Stimulated activated CD8-positive, alpha-beta memory T cell treated with anti-CD3 and anti-CD28 coated beads, Interleukin-15, amount 100 ng/mL, for 24 hours (primary cell): ENCODE data around the gene REPIN1.

ENCODE experiments used
- DNase-seq: peaks from one replicate; pipeline ENCODE4 v3.0.0-alpha.2; 2020; ENCODE audit warnings: low read depth

Gene REPIN1

DNA sequence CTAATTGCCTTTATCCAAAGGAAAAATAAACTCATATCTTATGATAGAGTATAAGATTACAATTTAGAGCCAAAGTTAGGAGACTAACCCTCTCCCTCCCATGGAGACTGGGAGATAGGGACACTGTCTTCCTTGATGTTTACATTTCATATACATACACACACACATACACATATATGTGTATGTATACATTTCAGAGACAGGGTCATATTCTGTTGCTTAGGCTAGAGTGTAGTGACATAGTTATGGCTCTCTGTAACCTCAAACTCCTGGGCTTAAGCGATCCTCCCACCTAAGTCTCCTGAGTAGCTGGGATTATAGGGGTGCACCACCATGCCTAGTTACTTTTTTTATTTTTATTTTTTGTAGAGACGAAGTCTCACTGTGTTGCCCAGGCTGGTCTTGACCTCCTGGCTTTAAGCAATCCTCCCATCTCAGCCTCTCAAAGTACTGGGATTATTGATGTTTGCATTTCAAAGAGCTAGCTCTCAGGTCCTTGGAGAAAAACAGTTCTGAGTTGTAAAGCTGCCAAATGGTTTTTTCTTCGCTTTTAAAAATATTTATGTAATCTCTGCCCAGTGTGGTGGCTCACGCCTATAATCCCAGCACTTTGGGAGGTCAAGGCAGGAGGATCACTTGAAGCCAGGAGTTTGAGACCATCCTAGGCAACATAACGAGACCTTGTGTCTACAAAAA, 8.1 kb upstream of the REPIN1 start:
- no peak for DNase-seq

DNA sequence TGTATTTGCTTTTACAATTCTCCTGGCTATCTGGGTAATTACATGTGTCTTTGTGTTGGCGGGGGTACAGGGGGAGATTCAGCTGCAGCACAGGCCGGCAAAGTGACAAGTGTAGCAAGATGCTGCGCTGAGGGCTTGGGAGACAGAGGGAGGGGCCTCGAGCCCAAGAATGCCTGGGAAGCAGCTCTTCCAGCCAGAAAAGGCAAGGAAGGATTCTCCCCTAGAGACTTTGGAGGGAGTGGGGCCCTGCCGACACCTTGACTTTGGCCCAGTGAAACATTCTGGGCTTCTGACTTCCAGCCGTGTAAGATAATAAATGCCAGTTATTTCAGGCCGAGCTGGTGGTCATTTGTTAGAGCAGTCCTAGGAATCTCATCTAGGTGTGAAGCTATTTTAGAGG, 7.2 kb upstream of the REPIN1 start:
- DNase-seq = no peak

DNA sequence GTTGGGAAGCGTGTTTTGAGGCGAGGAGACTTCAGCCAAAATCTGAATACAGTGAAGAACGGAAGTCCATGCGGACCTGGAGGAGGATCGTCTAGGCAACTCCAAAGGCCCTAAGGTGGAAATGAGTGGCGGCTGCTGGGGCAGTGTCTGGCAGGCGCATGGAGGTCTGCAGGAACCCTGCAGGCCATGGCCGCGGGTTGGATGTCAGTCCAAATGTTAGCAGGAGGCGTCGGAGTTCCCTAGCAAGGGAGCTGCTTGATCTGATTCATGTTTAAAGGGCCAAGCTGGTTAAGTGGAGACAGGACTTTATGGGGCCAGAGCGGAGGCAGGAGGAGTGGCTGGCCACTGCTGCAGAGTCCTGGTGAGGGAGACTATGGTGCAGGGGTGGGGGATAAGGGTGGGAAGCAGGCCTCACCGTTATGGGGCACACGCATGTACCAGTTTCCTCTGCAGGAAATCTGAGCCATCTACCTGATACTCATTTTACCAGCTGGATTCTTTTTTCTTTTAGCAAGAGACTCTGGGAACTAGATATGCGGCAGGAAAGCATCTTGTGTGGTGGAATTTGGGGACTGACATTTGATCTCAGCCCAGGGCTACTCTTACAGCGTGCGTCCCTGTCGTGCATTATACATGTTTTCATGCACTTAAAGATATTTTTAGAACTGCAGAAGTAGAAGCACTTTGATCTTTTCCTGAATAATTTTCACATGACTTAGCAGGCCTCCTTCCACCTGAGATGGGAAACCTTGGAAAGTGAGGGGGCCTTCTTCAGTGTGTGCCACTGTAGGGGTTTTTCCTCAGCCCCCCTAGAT, 6.6 kb upstream of the REPIN1 start:
- no peak for DNase-seq

DNA sequence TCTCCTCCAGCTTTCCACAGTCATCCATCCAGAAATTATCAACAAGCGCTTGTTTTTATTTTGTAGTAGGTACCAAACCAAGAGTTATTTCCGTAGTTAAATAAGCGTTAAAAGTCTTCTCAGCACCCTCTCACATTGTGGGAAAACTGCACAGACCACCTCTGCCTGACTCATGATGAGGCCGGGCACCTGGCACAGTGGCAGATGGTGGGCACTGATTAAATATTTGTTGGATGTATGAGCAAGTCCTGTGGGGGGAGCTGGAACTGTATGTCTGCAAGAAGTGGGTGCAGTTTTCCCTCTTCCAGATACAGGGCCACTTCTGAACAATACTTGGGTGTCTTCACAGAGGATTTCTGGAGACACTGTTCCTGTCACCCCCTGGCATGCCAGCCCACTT, 5.3 kb upstream of the REPIN1 start:
- DNase-seq = no peak

DNA sequence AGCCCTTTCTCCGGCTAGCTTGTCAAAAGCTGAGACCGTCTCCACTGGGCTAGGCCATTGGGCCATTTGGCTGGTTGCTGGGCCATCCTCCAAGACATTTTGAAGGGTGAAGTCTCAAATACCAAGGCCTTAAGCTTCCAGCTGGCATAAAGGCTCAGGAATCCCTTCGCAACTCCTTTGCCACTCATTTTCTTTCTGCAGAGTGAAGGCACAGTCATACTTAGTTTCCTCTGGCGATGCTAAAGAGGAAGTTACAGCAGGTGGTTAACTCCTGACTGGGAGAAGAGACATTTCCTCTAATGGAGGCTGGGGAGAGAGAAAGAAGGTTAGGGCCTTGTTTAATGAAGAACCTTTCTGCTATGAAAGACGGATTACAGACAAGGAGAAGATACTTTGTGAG, 4.8 kb upstream of the REPIN1 start:
- no peak for DNase-seq

DNA sequence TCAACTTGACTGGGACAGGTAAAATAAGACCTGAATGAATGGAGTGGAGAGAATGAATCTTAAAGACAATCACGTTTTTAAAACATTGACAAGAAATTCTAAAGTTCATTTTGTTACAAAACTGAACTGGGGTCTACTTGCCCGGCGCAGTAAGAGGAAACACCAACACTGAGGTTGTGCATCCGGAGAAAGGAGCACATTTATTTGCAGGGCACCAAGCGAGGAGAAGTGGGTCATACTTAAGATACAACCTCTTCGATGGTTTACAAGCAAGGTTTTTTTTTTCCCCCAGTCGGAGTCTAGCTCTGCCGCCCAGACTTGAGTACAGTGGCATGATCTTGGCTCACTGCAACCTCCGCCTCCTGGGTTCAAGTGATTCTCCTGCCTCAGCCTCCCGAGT, 3.4 kb upstream of the REPIN1 start:
- DNase-seq = no peak

DNA sequence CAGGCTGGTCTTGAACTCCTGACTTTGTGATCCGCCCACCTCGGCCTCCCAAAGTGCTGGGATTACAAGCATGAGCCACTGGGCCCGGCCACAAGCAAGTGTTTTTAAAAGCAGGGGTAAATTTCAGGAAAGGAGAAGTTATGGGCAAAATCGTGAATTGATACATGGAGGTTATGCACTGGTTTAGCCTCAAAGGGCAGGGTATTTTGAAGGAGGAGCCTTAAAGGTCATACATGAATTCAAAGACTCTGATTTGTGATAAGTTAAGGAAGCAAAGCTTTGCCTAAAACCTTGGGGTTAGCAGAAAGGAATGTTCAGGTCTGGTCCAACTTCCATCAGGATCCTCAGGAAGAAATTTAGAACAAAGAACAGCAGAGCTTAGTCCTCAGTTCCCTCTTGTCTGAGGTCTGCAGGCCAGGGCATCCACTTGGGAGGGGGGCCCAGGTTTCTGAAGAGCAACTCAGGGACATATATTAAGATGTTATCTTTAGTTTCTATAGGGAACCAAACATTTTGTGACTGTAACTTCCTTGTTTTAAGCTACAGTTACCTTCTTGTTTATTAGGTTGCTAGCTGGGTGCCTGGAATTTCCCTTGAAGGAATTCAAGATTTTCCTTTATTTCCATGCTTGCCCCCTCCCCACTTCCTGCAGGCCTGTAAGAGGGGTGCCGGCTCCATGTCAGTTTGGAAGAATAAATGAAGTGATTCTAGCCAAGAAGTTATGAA, 2.8 kb upstream of the REPIN1 start:
- DNase-seq = no peak

DNA sequence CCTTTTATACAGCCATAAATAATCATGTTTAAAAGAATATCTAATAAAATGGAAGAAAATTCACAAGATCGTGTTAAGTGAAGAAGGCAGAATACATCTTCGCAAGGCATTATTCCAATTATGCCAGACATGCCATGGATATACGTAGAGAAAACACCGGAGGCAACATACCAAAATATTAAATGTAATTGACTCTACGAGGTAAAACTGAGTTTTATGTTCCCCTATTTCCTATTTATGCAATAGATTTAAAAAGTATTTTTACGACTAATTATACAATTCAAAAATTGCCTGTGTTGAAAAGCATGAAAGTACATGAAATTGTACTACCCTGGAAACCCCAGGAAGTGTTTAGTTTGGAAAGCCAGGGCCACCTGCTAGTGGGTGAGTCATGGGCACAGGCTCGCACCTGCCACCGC, 936 bp upstream of the REPIN1 start:
- no peak for DNase-seq

DNA sequence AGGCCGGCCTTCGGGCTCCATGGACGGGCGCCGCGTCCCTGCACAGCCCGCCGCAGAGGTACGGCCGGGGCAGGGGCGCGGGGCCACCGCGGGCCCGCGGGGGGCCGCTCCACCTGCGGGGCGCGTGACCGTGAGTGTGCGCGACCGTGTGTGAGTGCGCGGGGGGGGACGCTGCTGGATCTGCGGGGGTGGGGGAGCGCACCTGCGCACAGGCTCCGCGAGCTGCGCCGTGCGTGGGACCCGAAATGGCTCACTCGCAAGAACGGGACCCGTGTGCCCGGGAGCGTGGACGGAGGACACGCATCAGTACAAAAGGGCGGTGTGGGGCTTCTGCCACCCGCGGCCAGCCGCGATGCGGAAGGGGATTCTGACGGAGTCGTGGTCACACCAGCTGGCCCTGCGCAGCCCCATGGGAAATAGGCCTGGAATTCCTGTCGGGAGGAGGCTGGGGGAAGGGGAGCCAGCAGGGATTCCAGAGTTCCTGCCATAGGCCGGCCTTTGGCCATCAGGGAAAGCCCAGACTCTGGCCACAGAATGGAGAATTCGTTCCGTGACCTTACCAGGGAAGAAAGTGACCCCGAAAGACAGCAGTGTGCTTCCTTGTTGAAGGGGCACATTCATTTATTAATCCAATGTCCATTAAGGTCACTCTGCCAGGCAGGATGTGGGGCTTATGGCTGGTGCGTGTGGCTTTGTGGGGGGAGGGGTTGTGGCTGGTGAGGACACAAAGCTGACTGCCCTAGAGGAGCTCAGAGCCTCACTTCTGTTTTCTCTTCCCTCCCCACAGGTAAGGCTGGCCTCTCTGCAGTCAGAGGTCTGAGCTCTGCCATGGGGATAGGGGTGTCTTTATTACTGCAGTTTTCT, 494 bp downstream of the REPIN1 start:
- peak; percentile 22 for DNase-seq

DNA sequence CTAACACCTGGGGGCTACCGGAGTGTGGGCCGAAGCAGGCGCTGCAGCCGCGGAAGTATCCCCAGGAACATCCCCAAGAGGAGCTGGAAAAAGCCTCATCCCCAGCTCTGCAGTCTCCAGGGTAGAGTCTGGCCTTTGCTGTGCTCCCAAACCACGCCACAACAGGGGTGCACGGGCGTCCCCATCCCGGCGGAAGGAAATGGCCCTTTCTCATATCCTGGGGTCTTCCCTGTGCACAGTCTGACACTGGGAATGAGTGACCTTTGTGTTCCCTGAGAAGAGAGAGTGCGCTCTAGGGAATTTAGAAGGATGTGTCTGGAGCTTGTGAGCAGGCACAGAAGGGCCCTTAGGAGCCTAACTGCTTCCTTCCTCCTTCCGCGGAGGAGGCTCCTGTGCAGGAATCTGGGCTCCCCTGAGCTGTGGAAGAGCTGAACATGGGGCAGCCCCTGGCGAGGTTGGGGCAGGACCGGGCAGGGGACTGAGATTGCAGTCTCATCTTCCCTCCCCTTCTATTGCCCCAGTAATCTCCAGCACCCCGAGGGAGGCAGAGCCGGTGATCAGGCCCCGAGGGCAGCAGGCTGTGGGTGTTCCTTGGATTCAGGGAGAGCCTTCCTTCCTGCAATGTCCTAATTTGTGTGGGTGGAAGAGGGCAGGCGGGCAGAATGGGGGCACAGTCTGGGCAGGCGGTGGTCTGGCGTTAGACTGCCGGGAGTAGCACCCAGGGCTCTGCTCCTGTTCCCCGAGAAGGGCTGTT, 1.3 kb downstream of the REPIN1 start:
- DNase-seq = no peak

DNA sequence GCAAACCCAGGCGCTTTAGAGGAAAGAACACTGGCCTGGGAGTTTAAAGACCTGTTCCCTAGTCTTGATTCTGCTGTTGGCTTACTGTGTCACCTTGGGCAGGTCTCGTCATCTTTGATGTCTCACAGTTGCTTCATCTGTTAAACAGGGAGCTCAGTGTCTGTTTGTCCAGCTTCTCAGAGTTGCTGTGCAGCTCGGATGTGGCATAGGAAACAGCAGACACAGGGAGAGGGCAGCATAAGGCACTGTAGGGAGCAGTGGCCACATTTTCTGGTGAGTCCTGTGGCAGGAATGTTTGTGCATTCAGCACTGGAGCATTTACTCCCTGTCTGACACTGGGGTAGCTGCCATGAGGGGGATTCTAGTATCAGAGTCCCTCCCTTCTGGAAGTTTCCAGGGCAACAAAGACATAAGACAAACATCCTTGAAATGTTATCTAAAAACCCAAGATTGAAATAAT, 2.0 kb downstream of the REPIN1 start:
- no peak for DNase-seq

DNA sequence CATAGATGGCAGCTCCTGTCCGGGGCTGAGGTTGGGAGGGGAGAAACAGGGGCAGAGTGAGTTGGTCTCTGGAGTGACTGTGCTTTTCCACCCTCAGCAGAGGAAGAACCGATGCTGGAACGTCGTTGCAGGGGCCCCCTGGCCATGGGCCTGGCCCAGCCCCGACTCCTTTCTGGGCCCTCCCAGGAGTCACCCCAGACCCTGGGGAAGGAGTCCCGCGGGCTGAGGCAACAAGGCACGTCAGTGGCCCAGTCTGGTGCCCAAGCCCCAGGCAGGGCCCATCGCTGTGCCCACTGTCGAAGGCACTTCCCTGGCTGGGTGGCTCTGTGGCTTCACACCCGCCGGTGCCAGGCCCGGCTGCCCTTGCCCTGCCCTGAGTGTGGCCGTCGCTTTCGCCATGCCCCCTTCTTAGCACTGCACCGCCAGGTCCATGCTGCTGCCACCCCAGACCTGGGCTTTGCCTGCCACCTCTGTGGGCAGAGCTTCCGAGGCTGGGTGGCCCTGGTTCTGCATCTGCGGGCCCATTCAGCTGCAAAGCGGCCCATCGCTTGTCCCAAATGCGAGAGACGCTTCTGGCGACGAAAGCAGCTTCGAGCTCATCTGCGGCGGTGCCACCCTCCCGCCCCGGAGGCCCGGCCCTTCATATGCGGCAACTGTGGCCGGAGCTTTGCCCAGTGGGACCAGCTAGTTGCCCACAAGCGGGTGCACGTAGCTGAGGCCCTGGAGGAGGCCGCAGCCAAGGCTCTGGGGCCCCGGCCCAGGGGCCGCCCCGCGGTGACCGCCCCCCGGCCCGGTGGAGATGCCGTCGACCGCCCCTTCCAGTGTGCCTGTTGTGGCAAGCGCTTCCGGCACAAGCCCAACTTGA, 2.7 kb downstream of the REPIN1 start:
- no peak for DNase-seq

DNA sequence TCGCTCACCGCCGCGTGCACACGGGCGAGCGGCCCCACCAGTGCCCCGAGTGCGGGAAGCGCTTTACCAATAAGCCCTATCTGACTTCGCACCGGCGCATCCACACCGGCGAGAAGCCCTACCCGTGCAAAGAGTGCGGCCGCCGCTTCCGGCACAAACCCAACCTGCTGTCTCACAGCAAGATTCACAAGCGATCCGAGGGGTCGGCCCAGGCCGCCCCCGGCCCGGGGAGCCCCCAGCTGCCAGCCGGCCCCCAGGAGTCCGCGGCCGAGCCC, 3.3 kb downstream of the REPIN1 start:
- DNase-seq = no peak

DNA sequence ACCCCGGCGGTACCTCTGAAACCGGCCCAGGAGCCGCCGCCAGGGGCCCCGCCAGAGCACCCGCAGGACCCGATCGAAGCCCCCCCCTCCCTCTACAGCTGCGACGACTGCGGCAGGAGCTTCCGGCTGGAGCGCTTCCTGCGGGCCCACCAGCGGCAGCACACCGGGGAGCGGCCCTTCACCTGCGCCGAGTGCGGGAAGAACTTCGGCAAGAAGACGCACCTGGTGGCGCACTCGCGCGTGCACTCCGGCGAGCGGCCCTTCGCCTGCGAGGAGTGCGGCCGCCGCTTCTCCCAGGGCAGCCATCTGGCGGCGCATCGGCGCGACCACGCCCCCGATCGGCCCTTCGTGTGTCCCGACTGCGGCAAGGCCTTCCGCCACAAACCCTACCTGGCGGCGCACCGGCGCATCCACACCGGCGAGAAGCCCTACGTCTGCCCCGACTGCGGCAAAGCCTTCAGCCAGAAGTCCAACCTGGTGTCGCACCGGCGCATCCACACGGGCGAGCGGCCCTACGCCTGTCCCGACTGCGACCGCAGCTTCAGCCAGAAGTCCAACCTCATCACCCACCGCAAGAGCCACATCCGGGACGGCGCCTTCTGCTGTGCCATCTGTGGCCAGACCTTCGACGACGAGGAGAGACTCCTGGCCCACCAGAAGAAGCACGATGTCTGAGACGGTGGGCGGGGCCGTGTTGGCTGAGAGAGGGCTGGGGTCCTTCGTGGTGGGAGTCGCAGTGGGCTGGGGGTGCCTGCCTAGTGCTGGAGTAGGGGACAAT, 3.8 kb downstream of the REPIN1 start:
- no peak for DNase-seq

DNA sequence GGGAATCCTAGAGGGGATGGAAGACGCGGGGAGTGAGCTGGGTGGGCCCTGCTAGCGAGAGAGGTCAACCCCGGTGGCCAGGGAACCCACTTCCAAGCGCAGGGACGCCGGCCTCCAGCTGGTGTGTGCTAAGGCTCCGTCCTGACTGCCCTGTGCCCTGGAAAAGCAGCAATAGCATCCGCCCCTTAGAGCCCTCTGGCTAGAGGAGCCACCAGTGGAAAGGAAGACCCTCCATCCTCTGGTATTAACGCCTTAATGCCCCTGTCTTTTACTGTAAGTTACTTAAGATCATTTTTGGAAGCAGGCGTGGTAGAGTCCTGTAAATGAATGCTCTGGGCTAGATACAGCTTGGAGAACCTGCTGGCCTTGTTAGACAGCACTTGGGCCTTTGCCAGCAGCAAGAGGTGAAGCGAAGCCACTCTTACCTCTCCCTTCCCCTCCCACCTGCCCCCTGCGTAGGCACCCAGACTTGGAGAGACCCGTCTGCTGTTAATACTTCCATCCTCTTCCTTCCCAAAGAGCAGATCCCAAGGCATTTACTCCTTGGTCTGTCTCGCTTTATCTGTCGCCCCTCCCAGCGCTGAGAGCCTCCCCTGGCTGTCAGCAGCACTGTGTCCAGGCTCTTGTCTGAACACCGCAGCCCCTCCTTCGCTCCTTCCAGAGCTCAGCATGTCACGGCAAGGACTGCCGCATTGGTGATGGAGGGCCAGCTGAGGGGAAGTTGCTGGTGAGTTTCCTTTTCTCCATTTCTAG, 4.6 kb downstream of the REPIN1 start:
- no peak for DNase-seq

DNA sequence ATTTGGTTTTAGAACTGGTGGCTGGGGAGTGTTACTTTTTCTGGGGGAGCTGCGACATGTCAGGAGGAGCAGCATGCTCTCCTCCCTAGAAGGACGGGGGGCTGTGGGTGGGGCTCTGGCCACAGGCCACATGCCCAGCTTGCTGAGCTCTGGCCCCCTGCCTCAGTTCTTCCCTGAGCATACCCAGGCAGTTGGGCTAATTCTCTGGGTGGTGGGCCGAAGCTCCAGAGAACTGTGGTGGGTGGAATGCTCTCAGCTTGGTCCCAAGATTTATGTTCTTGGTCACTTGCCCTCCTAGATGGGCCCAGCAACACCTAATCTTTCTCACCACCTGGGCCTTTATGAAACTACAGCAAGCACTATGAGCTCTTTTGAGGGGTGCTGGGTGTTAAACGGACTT, 5.4 kb downstream of the REPIN1 start:
- no peak for DNase-seq

DNA sequence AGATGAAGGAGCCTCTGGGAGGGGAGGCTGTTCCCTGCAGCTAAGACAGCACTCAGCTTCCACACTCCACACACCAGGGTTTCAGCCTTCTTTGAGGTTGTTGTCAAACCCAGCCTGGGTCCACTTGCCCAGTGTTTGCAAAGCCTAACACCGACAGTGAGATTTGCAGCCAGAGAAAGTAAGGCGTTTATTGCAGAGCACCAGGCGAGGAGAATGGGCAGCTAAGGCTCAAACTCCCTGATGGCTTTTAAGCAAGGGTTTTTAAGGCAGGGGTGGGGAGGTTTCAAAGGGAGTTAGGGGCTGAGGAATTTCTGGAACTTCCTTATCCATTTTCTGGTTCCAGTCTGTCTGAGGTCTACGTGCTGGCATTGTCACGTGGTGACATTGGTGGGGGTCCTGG, 5.8 kb downstream of the REPIN1 start:
- DNase-seq = no peak

DNA sequence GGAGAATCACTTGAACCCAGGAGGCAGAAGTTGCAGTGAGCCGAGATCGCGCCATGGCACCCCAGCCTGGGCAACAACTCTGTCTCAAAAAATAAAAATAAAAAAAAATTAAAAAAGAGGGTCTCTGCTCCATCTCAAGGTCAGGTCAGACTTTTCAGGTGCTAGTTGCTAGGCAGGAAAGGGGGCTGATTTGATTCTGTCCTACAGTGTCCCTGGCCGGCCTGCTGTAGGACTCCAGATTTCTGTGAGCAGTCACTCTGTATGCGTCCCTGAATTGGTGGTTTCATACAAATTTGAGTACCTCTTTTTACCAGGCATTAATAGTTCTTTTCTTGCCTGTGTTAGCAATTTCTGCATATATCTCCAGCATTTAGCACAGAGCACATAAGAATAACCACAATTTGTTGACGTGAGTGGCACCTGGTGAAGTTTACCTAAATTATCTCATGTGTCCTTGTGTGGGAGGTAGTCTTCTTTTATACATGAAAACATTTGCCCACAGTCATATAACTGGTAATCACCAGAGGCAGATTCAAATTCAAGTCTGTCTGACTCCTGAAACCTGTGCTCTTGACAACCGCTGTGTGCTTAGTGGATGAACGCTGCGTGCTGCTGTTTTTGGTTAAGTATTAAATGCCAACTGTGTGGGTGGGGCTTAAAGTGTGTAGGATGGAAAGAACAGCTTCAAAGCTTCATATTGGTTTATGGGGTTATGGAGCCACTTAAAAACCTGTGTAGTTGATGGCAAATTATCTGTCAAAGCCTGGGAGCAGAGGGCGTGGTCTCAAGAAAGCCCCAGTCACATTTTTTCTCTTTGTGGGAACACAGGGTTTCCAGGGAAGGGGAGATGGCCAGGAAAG, 7.3 kb downstream of the REPIN1 start:
- no peak for DNase-seq
